Measurements from ENCODE around the gene TREML4.
"Not testable (repeated sequence)": the region's sequence is repeated elsewhere in the genome, so short reads cannot be mapped to it uniquely, and the experiment has no call there.

Gene TREML4

GRCh38 chr6:41228096-41228495, at the start of gene TREML4:
TREML4 (plus strand) TSS chr6:41228349; CDS start chr6:41228428, 79 bp downstream.
- Mint-ChIP-seq H3K36me3 (no peaks in the 10 kb centered on the region), H3K27ac (peak within 1 kb of the TSS; percentile 76), H3K9me3 (no peaks in the 10 kb centered on the region), H3K4me3 (no peak within 1 kb of the TSS), H3K27me3 (peaks cover 35% of the 10 kb centered on the region), H3K4me1 (peaks cover 31% of the 10 kb centered on the region)
- peak; percentile 72 for ATAC-seq

DNA sequence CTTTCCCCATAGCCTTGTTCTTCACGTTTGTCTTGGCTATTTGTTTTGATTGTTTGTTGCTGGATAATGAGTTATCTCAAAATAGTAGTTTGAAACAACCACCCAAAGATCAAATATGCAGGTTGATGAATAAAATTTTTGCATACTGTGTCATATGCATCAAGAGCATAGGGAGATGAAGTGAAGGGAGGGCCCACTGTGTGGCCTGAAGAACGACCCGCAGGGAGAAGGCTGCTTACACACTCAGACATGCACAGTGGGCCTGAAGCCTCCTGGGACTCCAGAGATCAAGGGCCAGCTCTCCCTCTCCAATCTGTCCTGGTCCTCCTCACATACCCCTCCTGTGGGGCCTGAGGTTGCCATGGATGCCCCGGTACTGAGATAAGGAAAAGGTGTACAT, 49.0 kb upstream of the TREML4 start:
- ATAC-seq, result no peak
- Mint-ChIP-seq H3K4me1 (peaks cover 19% of the 10 kb centered on the region), H3K27ac (no peak overlapping the region), H3K4me3 (no peak overlapping the region), H3K27me3 (no peaks in the 10 kb centered on the region), H3K36me3 (no peaks in the 10 kb centered on the region), H3K9me3 (no peaks in the 10 kb centered on the region)

DNA sequence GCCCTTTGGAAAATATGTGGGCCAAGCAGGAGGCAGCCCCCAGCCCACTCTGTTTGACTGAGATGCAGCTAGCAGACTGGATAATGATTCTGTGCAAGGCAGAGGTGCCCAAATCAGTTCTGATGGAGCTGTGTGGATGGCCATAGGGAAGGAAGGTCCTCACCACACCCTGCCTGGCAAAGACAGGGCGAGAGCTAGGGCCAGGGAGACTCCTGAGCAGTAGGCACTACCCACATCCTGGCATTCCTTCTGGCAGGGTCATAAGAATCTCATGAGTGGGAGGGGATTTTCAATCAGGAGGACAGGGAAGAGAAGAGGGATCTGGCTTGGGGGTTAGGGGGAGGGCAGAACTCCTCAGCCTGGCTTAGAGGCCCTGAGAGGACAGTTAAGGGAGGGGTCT, 46.6 kb upstream of the TREML4 start:
- H3K36me3 Mint-ChIP-seq, result no peaks in the 10 kb centered on the region
- no peak overlapping the region for H3K4me3 Mint-ChIP-seq
- H3K27ac Mint-ChIP-seq, result no peak overlapping the region
- no peaks in the 10 kb centered on the region for H3K9me3 Mint-ChIP-seq
- H3K27me3 Mint-ChIP-seq, result no peaks in the 10 kb centered on the region
- H3K4me1 Mint-ChIP-seq, result peaks cover 32% of the 10 kb centered on the region
- ATAC-seq, result no peak

- Mint-ChIP-seq H3K9me3 (no peaks in the 10 kb centered on the region), H3K36me3 (no peaks in the 10 kb centered on the region), H3K27me3 (no peaks in the 10 kb centered on the region), H3K4me1 (peaks cover 35% of the 10 kb centered on the region), H3K4me3 (no peak overlapping the region), H3K27ac (peak overlapping the region; percentile 31)
- peak; percentile 84 for ATAC-seq
These were observed 45.8 kb upstream of the TREML4 start for GRCh38 chr6:41182069-41183034.

GRCh38 chr6:41184761-41185160, 43.4 kb upstream of the TREML4 start:
- Mint-ChIP-seq H3K4me1 (peaks cover 43% of the 10 kb centered on the region), H3K36me3 (no peaks in the 10 kb centered on the region)
- no peak for ATAC-seq

DNA sequence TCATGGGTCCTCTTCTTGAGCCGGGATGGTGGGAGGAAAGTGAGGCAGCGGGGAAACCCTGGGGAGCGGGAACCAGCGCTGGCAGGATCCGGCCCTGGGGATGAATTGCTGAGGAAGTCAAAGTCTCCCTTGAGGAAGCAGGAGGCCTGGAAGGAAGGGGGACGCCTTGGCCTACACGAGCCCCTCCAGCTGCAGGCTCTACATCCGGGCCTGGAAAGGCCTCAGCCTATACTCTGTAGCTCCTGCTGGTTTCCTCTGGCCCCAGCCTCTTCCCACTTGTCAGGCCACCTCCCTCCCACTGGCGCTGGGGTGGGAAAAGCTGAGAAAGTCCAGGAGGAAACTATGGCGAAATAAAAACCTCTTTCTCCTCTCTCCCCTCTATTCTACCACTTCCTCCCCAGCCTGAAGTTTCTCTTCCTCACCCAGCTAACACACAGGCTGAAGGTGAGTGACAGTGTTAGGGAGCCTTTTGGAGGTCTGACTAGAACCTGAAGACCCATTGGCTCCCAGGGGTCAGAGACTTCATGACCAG, 42.1 kb upstream of the TREML4 start:
- Mint-ChIP-seq H3K27me3 (no peaks in the 10 kb centered on the region), H3K27ac (peak overlapping the region; percentile 70), H3K36me3 (peaks cover 11% of the 10 kb centered on the region), H3K4me1 (peaks cover 43% of the 10 kb centered on the region), H3K9me3 (peaks cover 6% of the 10 kb centered on the region), H3K4me3 (no peak overlapping the region)
- ATAC-seq, result peak; percentile 63

More at GRCh38 chr6:41184761-41185160, 43.4 kb upstream of the TREML4 start:
- H3K27ac Mint-ChIP-seq, result peak overlapping the region; percentile 70
- peaks cover 4% of the 10 kb centered on the region for H3K9me3 Mint-ChIP-seq
- no peaks in the 10 kb centered on the region for H3K27me3 Mint-ChIP-seq
- no peak overlapping the region for H3K4me3 Mint-ChIP-seq

GRCh38 chr6:41187924-41188886, 39.9 kb upstream of the TREML4 start:
- no peaks in the 10 kb centered on the region for H3K27me3 Mint-ChIP-seq
- H3K27ac Mint-ChIP-seq, result no peak overlapping the region
- ATAC-seq, result no peak
- H3K4me1 Mint-ChIP-seq, result peaks cover 44% of the 10 kb centered on the region
- H3K36me3 Mint-ChIP-seq, result peaks cover 30% of the 10 kb centered on the region
- H3K9me3 Mint-ChIP-seq, result peaks cover 6% of the 10 kb centered on the region
- no peak overlapping the region for H3K4me3 Mint-ChIP-seq

DNA sequence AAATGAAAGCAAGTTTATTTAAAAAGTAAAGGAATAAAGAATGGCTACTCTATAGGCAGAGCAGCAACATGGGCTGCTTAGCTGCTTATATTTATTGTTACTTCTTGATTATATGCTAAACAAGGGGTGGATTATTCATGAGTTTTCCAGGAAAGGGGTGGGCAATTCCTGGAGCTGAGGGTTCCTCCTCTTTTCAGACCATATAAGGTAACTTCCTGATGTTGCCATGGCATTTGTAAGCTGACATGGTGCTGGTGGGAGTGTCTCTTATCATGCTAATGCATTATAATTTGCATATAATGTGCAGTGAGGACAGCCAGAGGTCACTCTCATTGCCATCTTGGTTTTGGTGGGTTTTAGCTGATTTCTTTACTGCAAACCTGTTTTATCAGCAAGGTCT, 39.1 kb upstream of the TREML4 start:
- ATAC-seq, H3K9me3 Mint-ChIP-seq, H3K4me3 Mint-ChIP-seq, H3K27ac Mint-ChIP-seq, H3K27me3 Mint-ChIP-seq: not testable (repeated sequence)
- Mint-ChIP-seq H3K4me1 (peaks cover 43% of the 10 kb centered on the region), H3K36me3 (peaks cover 39% of the 10 kb centered on the region)

DNA sequence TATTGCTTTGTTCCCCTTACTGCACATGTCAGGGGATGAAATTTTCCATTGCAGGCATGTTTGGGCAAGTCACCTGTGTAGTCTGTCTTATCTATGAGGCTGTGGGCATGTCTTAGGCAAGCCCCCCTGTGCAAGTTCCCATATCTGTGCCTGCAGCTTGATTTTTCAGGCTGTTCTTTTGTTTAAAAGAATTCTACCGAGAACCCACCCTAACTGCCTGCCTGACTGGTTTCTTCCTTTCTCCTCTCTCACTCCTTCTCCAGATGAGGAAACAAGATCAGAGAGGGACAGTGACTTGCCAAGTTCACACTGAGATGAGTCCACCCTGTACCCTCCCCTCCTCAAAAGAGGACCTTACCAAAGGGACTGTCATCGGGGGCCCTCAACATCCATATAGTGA, 38.2 kb upstream of the TREML4 start:
- ATAC-seq, result no peak
- H3K4me3 Mint-ChIP-seq, result no peak overlapping the region
- peaks cover 47% of the 10 kb centered on the region for H3K4me1 Mint-ChIP-seq
- H3K9me3 Mint-ChIP-seq, result peaks cover 6% of the 10 kb centered on the region
- no peak overlapping the region for H3K27ac Mint-ChIP-seq
- no peaks in the 10 kb centered on the region for H3K27me3 Mint-ChIP-seq
- H3K36me3 Mint-ChIP-seq, result peaks cover 48% of the 10 kb centered on the region

- Mint-ChIP-seq H3K9me3 (peaks cover 6% of the 10 kb centered on the region), H3K4me3 (no peak overlapping the region), H3K4me1 (peaks cover 45% of the 10 kb centered on the region), H3K36me3 (peaks cover 55% of the 10 kb centered on the region), H3K27ac (no peak overlapping the region), H3K27me3 (no peaks in the 10 kb centered on the region)
- ATAC-seq, result no peak
These were observed 37.4 kb upstream of the TREML4 start for GRCh38 chr6:41190791-41191190.

- peak; percentile 52 for ATAC-seq
- no peak overlapping the region for H3K27ac Mint-ChIP-seq
- no peak overlapping the region for H3K4me3 Mint-ChIP-seq
- no peaks in the 10 kb centered on the region for H3K27me3 Mint-ChIP-seq
- peaks cover 62% of the 10 kb centered on the region for H3K36me3 Mint-ChIP-seq
- H3K4me1 Mint-ChIP-seq, result peaks cover 39% of the 10 kb centered on the region
- H3K9me3 Mint-ChIP-seq, result peaks cover 6% of the 10 kb centered on the region
These were observed 36.6 kb upstream of the TREML4 start for GRCh38 chr6:41191569-41191968.

GRCh38 chr6:41193171-41193734, 34.9 kb upstream of the TREML4 start:
- H3K4me1 Mint-ChIP-seq, result peaks cover 46% of the 10 kb centered on the region
- H3K9me3 Mint-ChIP-seq, result peaks cover 6% of the 10 kb centered on the region
- H3K27ac Mint-ChIP-seq, result no peak overlapping the region
- H3K36me3 Mint-ChIP-seq, result peaks cover 78% of the 10 kb centered on the region
- no peaks in the 10 kb centered on the region for H3K27me3 Mint-ChIP-seq
- H3K4me3 Mint-ChIP-seq, result no peak overlapping the region
- no peak for ATAC-seq

- peaks cover 6% of the 10 kb centered on the region for H3K9me3 Mint-ChIP-seq
- H3K4me3 Mint-ChIP-seq, result no peak overlapping the region
- peaks cover 78% of the 10 kb centered on the region for H3K36me3 Mint-ChIP-seq
- peaks cover 44% of the 10 kb centered on the region for H3K4me1 Mint-ChIP-seq
- H3K27ac Mint-ChIP-seq, result no peak overlapping the region
- no peaks in the 10 kb centered on the region for H3K27me3 Mint-ChIP-seq
- no peak for ATAC-seq
These were observed 34.3 kb upstream of the TREML4 start for GRCh38 chr6:41193884-41194283.

- no peak overlapping the region for H3K4me3 Mint-ChIP-seq
- H3K4me1 Mint-ChIP-seq, result peaks cover 49% of the 10 kb centered on the region
- H3K36me3 Mint-ChIP-seq, result peaks cover 78% of the 10 kb centered on the region
These were observed 33.8 kb upstream of the TREML4 start for GRCh38 chr6:41194386-41194785.

DNA sequence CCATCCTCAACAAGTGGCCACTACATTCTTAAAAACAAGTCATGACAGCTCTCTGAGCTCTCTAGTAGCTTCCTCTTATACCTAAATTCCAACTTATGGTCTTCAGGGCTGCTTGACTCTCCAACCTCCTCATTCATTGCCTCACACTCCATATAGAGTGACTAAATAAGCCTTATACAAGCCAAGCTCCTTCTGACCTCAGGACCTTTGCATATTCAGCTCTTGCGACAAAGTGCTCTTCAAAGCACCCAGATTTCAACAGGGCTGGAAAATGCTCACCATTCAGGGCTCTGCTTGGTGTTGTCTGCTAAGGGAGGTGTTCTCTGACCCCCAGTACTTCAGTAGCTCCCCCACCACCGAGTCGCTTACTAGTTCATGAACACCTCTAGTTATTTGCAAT, 30.9 kb upstream of the TREML4 start:
- Mint-ChIP-seq H3K4me3 (no peak overlapping the region), H3K36me3 (peaks cover 58% of the 10 kb centered on the region), H3K4me1 (peaks cover 68% of the 10 kb centered on the region), H3K9me3 (no peaks in the 10 kb centered on the region), H3K27me3 (no peaks in the 10 kb centered on the region), H3K27ac (no peak overlapping the region)
- ATAC-seq, result no peak

More at GRCh38 chr6:41194386-41194785, 33.8 kb upstream of the TREML4 start:
- no peak for ATAC-seq
- H3K27ac Mint-ChIP-seq, result no peak overlapping the region
- peaks cover 4% of the 10 kb centered on the region for H3K9me3 Mint-ChIP-seq
- no peaks in the 10 kb centered on the region for H3K27me3 Mint-ChIP-seq
